Measurements from ENCODE around the gene UBAC2.

The UBAC2 gene, protein sequence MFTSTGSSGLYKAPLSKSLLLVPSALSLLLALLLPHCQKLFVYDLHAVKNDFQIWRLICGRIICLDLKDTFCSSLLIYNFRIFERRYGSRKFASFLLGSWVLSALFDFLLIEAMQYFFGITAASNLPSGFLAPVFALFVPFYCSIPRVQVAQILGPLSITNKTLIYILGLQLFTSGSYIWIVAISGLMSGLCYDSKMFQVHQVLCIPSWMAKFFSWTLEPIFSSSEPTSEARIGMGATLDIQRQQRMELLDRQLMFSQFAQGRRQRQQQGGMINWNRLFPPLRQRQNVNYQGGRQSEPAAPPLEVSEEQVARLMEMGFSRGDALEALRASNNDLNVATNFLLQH

GRCh38 chr13:99200432-99201167 lies at the start of gene UBAC2:
UBAC2 (plus strand) TSS chr13:99200854; CDS start chr13:99200909, 55 bp downstream.
- no peak for FAIRE-seq

DNA sequence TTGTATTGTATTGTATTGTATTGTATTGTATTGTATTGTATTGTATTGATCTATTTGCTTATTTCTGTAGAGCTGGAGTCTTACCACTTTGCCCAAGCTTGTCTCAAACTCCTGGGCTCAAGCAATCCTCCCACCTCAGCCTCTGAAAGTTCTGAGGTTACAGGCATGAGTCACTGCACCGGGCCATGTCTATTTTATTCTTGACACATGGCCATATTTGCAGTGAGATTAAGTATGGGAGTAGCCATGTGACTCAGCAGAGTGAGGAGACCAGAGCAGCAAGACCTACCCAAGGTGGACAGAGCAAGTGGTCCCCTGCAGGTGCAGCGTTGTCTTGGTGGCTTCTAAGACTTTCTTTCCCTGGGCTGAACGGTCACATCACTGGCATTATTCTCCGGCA lies 49.1 kb upstream of the UBAC2 start:
- FAIRE-seq: no peak

- FAIRE-seq: no peak
These were observed 47.4 kb upstream of the UBAC2 start for GRCh38 chr13:99153219-99153618.

DNA sequence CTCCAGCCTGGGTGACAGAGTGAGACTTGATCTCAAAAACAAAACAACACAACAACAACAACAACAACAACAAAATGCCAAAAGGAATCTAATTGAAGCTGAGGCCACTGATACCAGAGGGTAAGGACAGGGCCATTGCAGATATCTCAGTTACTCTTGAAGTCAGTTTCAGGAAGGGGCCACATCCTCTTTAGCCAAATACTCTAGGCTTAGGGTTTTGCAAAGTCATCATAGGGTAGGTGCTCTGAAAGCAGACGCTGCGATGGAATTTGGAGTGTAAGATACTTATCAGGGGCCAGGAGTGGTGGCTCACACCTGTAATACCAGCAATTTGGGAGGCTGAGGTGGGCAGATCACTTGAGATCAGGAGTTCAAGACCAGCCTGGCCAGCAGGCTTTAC lies 46.6 kb upstream of the UBAC2 start:
- no peak for FAIRE-seq

GRCh38 chr13:99155821-99156220 lies 44.8 kb upstream of the UBAC2 start:
- FAIRE-seq: no peak

GRCh38 chr13:99157046-99157445 lies 43.6 kb upstream of the UBAC2 start:
- FAIRE-seq: no peak

DNA sequence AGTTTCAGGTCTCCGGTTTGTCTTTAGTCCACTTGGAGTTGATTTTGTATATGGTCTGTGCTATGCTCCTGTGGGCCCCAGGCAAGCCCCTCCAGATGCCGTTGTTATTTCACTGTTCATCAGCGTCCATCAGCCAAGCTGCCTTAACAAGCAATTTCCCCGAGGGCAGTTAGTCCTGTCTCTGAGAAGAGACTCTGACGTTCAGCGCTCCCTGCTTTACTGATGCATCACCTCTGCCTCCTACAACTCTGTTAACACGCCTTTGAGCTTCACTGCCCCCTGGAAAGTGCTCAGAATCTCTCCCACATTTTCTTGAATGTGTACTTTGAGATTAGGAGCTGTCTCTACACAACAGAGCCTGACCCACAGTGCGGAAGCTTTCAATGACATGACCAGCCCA lies 41.8 kb upstream of the UBAC2 start:
- FAIRE-seq: no peak

GRCh38 chr13:99159331-99160061 lies 41.2 kb upstream of the UBAC2 start:
- FAIRE-seq: no peak

DNA sequence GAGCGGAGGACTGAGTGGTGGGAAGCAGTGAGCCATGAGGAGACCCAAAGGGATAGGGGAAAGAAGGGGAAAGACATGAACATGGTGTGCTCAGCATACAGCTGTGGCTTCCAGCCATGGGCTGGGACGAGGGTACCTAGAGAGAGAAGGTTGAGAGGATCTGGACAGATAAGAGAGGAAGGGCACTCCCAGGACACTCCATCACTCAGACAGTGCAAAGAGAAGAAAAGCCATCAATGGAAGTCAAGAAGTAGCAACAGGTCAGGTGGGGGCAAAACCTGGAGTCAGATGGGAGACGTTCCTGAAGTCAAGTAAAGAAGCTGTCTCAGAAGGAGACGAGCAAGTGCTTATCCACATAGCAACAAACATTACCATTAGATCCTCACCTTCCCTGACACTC lies 40.2 kb upstream of the UBAC2 start:
- FAIRE-seq: no peak

DNA sequence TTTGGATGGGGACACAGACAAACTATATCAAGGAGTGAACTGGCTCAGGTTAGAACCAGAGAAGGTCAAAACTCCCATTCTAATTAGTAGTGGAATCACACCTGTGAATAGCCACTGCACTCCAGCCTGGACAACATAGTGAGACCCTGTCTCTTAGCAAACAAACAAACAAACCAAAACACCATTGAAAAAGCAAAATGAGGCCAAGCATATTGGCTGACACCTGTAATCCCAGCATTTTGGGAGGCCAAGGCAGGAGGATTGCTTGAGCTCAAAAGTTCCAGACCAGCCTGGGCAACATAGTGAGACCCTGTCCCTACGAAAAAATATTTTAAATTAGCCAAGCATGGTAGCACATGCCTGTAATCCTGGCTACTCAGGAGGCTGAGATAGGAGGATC lies 39.1 kb upstream of the UBAC2 start:
- no peak for FAIRE-seq

- no peak for FAIRE-seq
These were observed 37.9 kb upstream of the UBAC2 start for GRCh38 chr13:99162567-99163361.

GRCh38 chr13:99164226-99164625 lies 36.4 kb upstream of the UBAC2 start:
- FAIRE-seq: no peak

DNA sequence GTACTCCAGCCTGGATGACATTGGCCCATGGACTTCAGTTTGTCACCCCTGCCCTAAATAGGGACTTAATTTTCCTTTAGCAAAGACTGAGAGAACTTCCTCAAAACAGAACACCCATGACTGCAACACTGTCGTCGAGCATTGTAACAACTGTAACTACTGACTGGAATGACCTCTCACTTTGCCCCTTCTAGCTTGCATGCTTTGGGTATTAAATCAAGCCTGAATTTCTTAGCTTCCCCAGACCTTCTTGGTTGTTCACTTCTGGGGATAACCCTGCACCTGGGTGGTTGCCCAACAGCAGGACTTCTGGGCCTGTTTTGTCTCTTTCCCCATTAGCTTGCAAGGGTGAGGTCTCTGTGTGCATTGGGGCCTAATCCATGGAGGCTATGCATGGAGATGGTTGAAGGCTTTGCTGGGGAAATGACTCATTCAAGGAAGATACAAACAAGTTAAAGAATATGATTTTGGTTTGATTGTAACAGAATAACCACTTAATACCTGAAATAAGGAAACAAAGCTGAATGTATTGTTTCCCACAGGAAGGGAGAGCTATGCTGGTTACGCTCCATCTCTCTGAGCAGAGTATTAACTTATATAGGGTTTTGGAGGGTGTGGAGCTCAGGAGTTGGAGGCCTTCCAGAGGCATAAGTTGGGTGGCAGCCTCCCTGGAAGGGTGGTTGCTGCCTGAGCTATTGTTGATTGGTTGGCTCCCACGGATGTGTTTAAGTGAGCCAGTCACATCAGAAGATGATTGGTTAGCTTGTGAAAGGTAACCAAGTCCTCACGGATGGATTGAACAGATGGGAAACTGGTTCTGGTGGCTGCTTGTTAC lies 34.7 kb upstream of the UBAC2 start:
- FAIRE-seq: no peak

GRCh38 chr13:99172951-99173350 lies 27.7 kb upstream of the UBAC2 start:
- no peak for FAIRE-seq

DNA sequence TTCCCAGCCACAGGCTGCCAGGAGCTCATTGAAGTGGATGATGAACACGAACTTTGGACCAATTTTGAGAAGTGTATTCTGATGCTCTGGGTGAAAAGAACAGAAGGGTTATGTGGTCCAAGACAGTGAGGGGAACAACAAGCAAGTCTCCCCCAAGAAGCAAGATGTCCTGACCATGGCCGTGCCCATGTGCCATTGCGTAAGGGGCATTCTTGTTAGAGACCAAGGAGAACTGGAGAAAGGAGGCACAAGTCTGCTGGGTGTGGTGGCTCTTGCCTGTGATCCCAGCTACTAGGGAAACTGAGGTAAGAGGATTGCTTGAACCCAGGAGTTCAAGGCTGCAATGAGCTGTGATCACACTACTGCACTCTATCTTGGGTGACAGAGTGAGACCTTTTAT lies 27.0 kb upstream of the UBAC2 start:
- no peak for FAIRE-seq

DNA sequence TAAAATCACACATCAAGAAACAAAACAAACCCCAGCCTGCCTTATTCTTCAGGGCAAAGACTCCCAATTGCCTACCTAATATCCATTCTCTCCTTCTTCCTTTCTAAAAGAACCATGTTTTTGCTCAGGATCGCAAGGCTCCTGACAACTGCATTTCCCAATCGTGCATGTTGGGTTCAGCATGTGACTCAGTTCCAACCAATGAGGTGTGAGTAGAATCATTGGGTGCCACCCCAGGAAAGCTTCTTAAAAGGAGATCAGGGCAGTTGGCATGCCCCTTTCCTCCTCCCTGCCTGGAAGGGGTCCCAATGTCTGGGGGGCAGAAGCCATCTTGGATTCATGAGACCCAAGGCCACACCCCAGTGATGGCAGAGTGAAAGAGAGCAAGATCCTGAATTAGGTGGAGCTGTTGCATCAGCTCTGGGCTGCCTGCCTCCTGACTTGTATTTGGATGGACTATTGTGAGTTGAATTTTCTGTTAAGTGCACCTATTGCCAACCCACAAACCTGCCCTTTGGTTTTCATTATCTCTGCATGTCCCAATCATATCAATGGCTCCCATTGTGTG lies 26.0 kb upstream of the UBAC2 start:
- no peak for FAIRE-seq

DNA sequence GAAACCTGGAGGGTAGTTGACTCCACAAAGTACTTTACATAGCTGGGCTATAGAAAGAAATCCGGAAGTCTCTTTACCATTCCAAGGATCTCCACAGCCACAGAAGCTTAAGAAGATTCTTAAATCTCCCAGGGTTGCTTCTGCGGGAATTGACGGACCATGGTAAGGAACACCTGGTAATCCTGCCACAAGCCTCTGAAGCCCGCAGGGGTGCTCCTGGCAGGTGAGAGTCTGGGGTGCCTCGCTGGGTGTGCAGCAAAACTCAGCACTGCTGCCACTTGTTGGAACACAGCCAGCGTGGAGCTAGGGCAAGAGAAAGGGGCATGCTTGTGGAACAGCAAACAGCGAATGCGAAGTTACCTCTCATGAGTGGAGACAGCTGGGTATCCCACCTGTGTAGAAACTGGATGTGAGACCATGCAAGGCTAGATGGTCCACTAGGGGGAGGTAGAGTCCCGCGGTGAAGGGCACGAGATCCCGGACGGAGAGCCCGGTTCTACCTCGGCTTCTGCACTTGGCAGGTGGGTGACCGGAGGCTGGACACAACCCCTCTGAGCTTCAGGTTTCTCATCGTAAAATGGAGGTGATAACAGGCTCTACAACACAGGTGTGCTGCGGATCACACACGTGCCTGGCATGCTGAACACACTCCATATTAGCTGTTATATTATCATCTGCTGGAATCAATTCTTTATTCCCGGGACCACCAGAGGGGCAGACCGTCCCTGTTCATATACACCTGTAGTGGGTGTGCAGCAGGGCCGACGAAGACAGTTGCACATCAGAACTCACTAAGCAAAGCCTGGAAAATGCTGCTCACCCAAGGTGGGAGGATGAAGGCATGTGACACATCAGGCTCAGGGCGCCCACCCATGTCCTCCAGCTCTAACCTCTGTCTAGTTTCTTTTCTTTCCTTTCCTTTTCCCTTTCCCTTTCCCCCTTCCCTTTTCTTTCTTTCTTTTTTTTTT lies 24.1 kb upstream of the UBAC2 start:
- no peak for FAIRE-seq

DNA sequence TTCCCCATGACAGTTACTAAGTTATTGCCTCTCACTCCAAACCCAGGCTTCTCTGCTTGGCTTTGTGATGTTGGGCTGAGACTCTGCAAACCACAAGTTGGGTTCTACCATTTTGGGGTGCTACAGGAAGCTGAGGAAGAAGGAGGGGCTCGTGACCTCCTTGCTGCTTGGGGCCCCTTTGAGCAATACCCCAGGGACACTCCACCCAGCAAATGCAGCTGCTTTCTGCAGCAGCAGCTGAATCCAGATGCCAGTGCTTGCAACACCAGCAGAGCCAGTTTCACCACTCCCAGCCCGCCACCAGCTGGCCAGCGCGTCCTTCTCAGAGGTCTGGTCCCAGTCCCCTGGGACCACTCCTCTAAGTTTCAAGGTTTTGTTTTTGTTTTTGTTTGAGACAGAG lies 22.0 kb upstream of the UBAC2 start:
- no peak for FAIRE-seq

DNA sequence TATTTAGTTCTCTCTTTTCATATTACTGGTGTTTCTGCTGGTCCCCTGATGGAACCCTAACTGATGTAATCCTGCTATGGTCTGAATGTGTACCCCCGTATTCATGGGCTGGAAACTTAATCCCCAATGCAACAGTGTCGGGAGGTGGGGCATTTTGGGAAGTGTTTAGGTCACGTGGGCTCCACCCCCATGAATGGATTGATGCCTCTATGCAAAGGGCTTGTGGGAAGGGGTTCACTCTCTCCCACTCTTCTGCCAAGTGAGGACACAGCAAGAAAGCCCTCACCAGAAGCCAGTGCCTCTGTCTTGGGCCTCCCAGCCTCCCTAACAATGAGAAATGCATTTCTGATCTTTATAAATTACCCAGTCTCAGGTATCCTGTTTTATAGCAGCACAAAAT lies 21.2 kb upstream of the UBAC2 start:
- no peak for FAIRE-seq

GRCh38 chr13:99182439-99182838 lies 18.2 kb upstream of the UBAC2 start:
- no peak for FAIRE-seq
